ENCODE results near the gene TRERF1. TPM values are rescaled to one million over a fixed set of nuclear protein-coding genes. Genes with fewer than 3 reads are reported as not detected.

Gene TRERF1
- total RNA-seq, 1 experiment from 2014 or later = 0.39 TPM

GRCh38 chr6:42419490-42420280 is 32.0 kb downstream of the TRERF1 start:
- Mint-ChIP-seq H3K9me3 (ENCODE audit: unreplicated experiment) (no peaks in the 10 kb centered on the region), H3K36me3 (ENCODE audit: insufficient read depth, unreplicated experiment) (no peaks in the 10 kb centered on the region), H3K4me3 (ENCODE audit: unreplicated experiment) (no peak overlapping the region), H3K27me3 (ENCODE audit: insufficient read depth, unreplicated experiment) (no peaks in the 10 kb centered on the region), H3K27ac (ENCODE audit: unreplicated experiment) (no peak overlapping the region), H3K4me1 (ENCODE audit: low read depth, unreplicated experiment) (no peaks in the 10 kb centered on the region)
- no peak for DNase-seq
- Histone ChIP-seq H3K27me3 (replicated peaks; ENCODE audit: control insufficient read depth, insufficient read depth, low read length) (no peaks in the 10 kb centered on the region), H3K9me3 (no peaks in the 10 kb centered on the region), H3K36me3 (ENCODE audit: control insufficient read depth, insufficient read depth, low read length) (no peaks in the 10 kb centered on the region), H3K4me1 (peaks cover 1% of the 10 kb centered on the region; the same call in 1 of the 2 replicates), H3K4me3 (ENCODE audit: low read depth, low read length) (no peak overlapping the region)
- intact Hi-C loops (cut with micrococcal nuclease; ENCODE audit: unreplicated experiment) = no loop called here
- BruUV-seq (replicated peaks) = no TSS peak
- TF ChIP-seq, protein P1, sequence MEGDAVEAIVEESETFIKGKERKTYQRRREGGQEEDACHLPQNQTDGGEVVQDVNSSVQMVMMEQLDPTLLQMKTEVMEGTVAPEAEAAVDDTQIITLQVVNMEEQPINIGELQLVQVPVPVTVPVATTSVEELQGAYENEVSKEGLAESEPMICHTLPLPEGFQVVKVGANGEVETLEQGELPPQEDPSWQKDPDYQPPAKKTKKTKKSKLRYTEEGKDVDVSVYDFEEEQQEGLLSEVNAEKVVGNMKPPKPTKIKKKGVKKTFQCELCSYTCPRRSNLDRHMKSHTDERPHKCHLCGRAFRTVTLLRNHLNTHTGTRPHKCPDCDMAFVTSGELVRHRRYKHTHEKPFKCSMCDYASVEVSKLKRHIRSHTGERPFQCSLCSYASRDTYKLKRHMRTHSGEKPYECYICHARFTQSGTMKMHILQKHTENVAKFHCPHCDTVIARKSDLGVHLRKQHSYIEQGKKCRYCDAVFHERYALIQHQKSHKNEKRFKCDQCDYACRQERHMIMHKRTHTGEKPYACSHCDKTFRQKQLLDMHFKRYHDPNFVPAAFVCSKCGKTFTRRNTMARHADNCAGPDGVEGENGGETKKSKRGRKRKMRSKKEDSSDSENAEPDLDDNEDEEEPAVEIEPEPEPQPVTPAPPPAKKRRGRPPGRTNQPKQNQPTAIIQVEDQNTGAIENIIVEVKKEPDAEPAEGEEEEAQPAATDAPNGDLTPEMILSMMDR (IDR thresholded peaks at IDR 0.05; ENCODE audit: insufficient read depth in 1 of 2, low read depth in 1 of 2, low read length in 1 of 2, severe bottlenecking in 1 of 2, unreplicated experiment in 1 of 2) = no peak
- POLR2A ChIA-PET = no interaction called here
- CTCF ChIA-PET = no interaction called here

DNA sequence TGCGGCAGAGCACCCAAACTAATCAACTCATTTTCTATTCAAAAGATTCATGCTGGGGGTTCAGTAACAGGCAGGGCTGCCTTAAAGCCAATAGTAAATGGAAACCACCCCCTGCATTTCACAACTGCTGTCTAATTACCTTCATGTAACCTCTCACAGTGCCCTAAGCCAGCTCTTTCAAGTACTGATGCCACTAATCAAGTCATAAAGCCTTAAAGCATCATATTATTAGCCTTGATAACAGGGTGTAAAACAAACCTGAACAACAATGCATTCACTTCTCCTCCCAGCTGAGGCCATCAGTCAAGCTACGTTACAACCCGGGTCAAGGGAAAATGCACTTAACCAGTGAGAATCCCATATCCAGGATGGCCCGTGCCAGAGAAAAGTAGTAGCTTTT is 33.0 kb downstream of the TRERF1 start:
- CTCF ChIA-PET = no interaction called here
- Mint-ChIP-seq H3K27ac (ENCODE audit: unreplicated experiment) (no peak overlapping the region), H3K4me1 (ENCODE audit: low read depth, unreplicated experiment) (no peaks in the 10 kb centered on the region), H3K27me3 (ENCODE audit: insufficient read depth, unreplicated experiment) (no peaks in the 10 kb centered on the region), H3K4me3 (ENCODE audit: unreplicated experiment) (no peak overlapping the region), H3K36me3 (ENCODE audit: insufficient read depth, unreplicated experiment) (no peaks in the 10 kb centered on the region), H3K9me3 (ENCODE audit: unreplicated experiment) (no peaks in the 10 kb centered on the region)
- Histone ChIP-seq H3K4me1 (no peaks in the 10 kb centered on the region), H3K27me3 (replicated peaks; ENCODE audit: control insufficient read depth, insufficient read depth, low read length) (no peaks in the 10 kb centered on the region), H3K9me3 (no peaks in the 10 kb centered on the region), H3K4me3 (ENCODE audit: low read depth, low read length) (no peak overlapping the region), H3K36me3 (ENCODE audit: control insufficient read depth, insufficient read depth, low read length) (no peaks in the 10 kb centered on the region)
- no TSS peak for BruUV-seq (replicated peaks)
- DNase-seq = no peak
- TF ChIP-seq, protein P1 (IDR thresholded peaks at IDR 0.05; ENCODE audit: insufficient read depth in 1 of 2, low read depth in 1 of 2, low read length in 1 of 2, severe bottlenecking in 1 of 2, unreplicated experiment in 1 of 2) = no peak
- POLR2A ChIA-PET = no interaction called here
- intact Hi-C loops (cut with micrococcal nuclease; ENCODE audit: unreplicated experiment) = no loop called here

DNA sequence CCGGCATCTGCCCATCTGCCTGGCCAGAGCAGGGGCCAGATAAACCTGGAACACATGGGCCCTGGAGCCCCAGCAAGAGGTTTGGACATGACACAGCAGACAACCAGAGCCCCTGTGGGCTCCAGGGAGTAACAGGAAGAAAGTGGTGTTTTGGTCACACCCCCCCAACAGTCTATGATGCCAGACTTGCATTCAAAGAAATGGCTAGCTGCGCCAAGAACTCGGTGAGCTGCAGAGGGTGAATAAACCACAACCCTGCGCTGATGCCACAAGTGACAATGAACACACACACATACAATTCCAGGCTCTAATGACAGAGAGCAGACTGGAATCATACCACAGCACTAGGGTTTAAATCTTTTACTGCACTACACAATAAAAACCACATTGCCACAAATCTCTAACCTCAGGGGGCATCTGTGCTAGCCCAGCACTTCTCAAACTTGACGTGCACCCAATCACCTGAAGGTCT is 34.0 kb downstream of the TRERF1 start:
- Mint-ChIP-seq H3K27me3 (ENCODE audit: insufficient read depth, unreplicated experiment) (no peaks in the 10 kb centered on the region), H3K27ac (ENCODE audit: unreplicated experiment) (no peak overlapping the region), H3K36me3 (ENCODE audit: insufficient read depth, unreplicated experiment) (no peaks in the 10 kb centered on the region), H3K4me3 (ENCODE audit: unreplicated experiment) (no peak overlapping the region), H3K4me1 (ENCODE audit: low read depth, unreplicated experiment) (no peaks in the 10 kb centered on the region), H3K9me3 (ENCODE audit: unreplicated experiment) (no peaks in the 10 kb centered on the region)
- DNase-seq = no peak
- Histone ChIP-seq H3K27me3 (replicated peaks; ENCODE audit: control insufficient read depth, insufficient read depth, low read length) (no peaks in the 10 kb centered on the region), H3K9me3 (no peaks in the 10 kb centered on the region), H3K4me3 (ENCODE audit: low read depth, low read length) (no peak overlapping the region), H3K4me1 (no peaks in the 10 kb centered on the region), H3K36me3 (ENCODE audit: control insufficient read depth, insufficient read depth, low read length) (no peaks in the 10 kb centered on the region)
- no TSS peak for BruUV-seq (replicated peaks)
- ChIA-PET POLR2A (interaction anchor here (0.5 kb wide), 1 partner anchor 22 kb away, joined by 3 read pairs; no protein-coding TSS in a partner anchor), CTCF (no interaction called here)
- TF ChIP-seq, protein P1 (IDR thresholded peaks at IDR 0.05; ENCODE audit: insufficient read depth in 1 of 2, low read depth in 1 of 2, low read length in 1 of 2, severe bottlenecking in 1 of 2, unreplicated experiment in 1 of 2) = no peak
- intact Hi-C loops (cut with micrococcal nuclease; ENCODE audit: unreplicated experiment) = no loop called here

Measured in Caco-2 (cell line).